ENCODE results near the gene SH3TC1.

The SH3TC1 gene

GRCh38 chr4:8263397-8263796, 64.3 kb downstream of the SH3TC1 start:
- DNase-seq (ENCODE audit: low spot score): no peak

- no peak for DNase-seq (ENCODE audit: low spot score)
These were observed 65.0 kb downstream of the SH3TC1 start for GRCh38 chr4:8264106-8264505.

GRCh38 chr4:8265171-8265929, 66.3 kb downstream of the SH3TC1 start:
- no peak for DNase-seq (ENCODE audit: low spot score)

GRCh38 chr4:8266088-8266487, 67.0 kb downstream of the SH3TC1 start:
- DNase-seq (ENCODE audit: low spot score): no peak

GRCh38 chr4:8266508-8266907, 67.4 kb downstream of the SH3TC1 start:
- DNase-seq (ENCODE audit: low spot score): no peak

GRCh38 chr4:8267077-8267476, 68.0 kb downstream of the SH3TC1 start:
- DNase-seq (ENCODE audit: low spot score): peak; percentile 74

- no peak for DNase-seq (ENCODE audit: low spot score)
These were observed 69.1 kb downstream of the SH3TC1 start for GRCh38 chr4:8268211-8268610.

GRCh38 chr4:8268901-8269534, 69.9 kb downstream of the SH3TC1 start:
- DNase-seq (ENCODE audit: low spot score): no peak

- peak; percentile 72 for DNase-seq (ENCODE audit: low spot score)
These were observed 70.7 kb downstream of the SH3TC1 start, which contains the start of gene HTRA3 for GRCh38 chr4:8269535-8270417. TSS of gene HTRA3 (plus strand) at chr4:8269754. CDS start at chr4:8269969, 215 bp downstream.

- no peak for DNase-seq (ENCODE audit: low spot score)
These were observed 71.3 kb downstream of the SH3TC1 start for GRCh38 chr4:8270418-8270771.

GRCh38 chr4:8270912-8271815, 72.1 kb downstream of the SH3TC1 start:
- DNase-seq (ENCODE audit: low spot score): no peak

GRCh38 chr4:8271821-8272220, 72.7 kb downstream of the SH3TC1 start:
- DNase-seq (ENCODE audit: low spot score): no peak

- DNase-seq (ENCODE audit: low spot score): no peak
These were observed 73.7 kb downstream of the SH3TC1 start for GRCh38 chr4:8272472-8273428.

GRCh38 chr4:8273450-8273849, 74.4 kb downstream of the SH3TC1 start:
- no peak for DNase-seq (ENCODE audit: low spot score)

GRCh38 chr4:8274066-8274652, 75.1 kb downstream of the SH3TC1 start:
- no peak for DNase-seq (ENCODE audit: low spot score)

- DNase-seq (ENCODE audit: low spot score): peak; percentile 90
These were observed 75.9 kb downstream of the SH3TC1 start for GRCh38 chr4:8274765-8275547.

- no peak for DNase-seq (ENCODE audit: low spot score)
These were observed 76.4 kb downstream of the SH3TC1 start for GRCh38 chr4:8275548-8275910.

- no peak for DNase-seq (ENCODE audit: low spot score)
These were observed 77.5 kb downstream of the SH3TC1 start for GRCh38 chr4:8276358-8277240.
